ENCODE results near the gene EMC9. TPM values are rescaled to one million over a fixed set of nuclear protein-coding genes. Genes with fewer than 3 reads are reported as not detected.

The EMC9 gene
- total RNA-seq, 6 experiments from 2014 or later = 13.2 to 17.0 (median 15.3) TPM

DNA sequence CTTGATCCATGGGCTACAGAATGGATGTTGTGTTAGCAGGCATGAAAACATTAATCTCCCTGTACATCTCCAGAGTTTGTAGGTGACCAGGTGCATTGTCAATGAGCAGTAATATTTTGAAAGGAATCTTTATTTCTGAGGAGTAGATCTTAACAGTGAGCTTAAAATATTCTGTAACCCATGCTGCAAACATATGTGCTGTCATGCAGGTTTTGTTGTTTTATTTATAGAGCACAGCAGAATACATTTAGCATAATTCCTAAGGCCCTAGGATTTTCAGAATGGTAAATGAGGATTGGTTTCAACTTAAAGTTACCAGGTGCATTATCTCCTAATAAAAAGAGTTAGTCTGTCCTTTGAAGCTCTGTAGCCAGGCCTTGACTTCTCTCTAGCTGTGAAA, 14.5 kb downstream of the EMC9 start:
- Mint-ChIP-seq H3K4me1 (ENCODE audit: low read depth) (no peaks in the 10 kb centered on the region), H3K36me3 (ENCODE audit: low read depth) (no peaks in the 10 kb centered on the region), H3K4me3 (no peak overlapping the region), H3K27me3 (ENCODE audit: insufficient read depth) (peaks cover 3% of the 10 kb centered on the region; the same call in 1 of the 2 replicates), H3K9me3 (no peaks in the 10 kb centered on the region), H3K27ac (no peak overlapping the region)
- DNase-seq = no peak
- TF ChIP-seq, protein P1, sequence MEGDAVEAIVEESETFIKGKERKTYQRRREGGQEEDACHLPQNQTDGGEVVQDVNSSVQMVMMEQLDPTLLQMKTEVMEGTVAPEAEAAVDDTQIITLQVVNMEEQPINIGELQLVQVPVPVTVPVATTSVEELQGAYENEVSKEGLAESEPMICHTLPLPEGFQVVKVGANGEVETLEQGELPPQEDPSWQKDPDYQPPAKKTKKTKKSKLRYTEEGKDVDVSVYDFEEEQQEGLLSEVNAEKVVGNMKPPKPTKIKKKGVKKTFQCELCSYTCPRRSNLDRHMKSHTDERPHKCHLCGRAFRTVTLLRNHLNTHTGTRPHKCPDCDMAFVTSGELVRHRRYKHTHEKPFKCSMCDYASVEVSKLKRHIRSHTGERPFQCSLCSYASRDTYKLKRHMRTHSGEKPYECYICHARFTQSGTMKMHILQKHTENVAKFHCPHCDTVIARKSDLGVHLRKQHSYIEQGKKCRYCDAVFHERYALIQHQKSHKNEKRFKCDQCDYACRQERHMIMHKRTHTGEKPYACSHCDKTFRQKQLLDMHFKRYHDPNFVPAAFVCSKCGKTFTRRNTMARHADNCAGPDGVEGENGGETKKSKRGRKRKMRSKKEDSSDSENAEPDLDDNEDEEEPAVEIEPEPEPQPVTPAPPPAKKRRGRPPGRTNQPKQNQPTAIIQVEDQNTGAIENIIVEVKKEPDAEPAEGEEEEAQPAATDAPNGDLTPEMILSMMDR (IDR thresholded peaks at IDR 0.05) = no peak

DNA sequence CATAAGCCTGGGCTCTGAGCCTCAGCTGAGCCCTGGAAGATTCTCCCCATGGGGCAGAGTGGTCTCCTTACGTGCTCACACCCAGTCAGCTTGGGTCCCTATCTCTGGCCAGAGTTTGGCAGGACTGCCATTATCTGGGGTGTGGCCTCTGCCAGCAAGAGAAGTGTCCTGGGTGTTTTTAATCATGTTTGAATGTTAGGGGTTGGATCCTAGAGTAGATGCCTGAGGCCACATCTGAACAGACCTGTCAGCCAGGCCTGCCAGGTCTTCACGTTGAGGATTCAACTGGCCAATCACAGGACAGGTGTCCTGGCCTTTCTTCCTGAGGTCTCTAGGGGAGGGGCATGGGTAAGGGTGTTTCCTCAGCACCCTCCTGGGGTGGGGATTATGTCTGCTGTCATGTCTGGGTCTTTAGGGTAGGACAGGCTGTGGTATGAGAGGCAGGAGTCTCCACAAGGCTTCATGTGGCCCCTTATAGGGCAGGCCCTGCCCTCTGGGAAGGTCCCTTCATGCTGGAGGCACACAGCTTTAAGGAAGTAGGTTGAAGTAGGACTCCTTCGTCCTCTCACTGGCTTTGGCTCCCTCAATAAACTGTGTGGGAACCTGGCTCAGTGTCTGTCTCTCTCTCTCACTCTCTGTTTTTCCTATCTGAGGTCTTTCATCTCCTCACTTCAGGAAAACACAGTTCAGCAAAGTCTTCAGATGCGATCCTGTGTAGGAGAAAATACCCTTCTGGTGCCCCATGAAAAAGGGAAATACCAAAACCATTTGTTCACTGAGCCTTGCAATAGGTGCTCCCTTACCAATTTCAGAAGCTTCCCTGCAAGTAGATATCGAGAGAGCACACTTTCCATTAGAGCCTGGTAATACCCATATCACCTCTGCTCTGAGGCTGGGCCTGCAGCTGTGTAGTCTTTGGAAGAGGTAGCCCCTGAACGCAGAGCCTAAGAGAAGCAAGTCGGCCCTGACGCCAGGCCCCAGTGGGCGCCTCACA, 17.7 kb downstream of the EMC9 start:
- no peak for DNase-seq
- no peaks in the 10 kb centered on the region for H3K36me3 Mint-ChIP-seq (ENCODE audit: low read depth)
- H3K9me3 Mint-ChIP-seq = no peaks in the 10 kb centered on the region
- no peak overlapping the region for H3K27ac Mint-ChIP-seq
- H3K4me1 Mint-ChIP-seq (ENCODE audit: low read depth) = no peaks in the 10 kb centered on the region
- no peaks in the 10 kb centered on the region; the same call in 1 of the 2 replicates for H3K27me3 Mint-ChIP-seq (ENCODE audit: insufficient read depth)
- TF ChIP-seq, protein P1 (IDR thresholded peaks at IDR 0.05) = no peak
- H3K4me3 Mint-ChIP-seq = no peak overlapping the region; the same call in 1 of the 2 replicates

DNA sequence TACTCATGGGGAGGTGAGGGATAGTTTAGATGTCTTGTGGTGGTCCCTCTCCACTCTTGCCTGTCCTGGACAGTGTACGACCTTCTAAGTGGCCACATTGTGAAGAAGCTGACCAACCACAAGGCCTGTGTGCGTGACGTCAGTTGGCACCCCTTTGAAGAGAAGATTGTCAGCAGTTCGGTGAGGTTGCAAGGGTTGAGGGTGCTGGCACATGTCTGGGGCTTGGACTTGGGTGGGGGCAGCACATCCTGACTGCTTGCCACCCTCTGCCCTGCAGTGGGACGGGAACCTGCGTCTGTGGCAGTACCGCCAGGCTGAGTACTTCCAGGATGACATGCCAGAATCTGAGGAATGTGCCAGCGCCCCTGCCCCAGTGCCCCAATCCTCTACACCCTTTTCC, 18.5 kb downstream of the EMC9 start:
- Mint-ChIP-seq H3K4me1 (ENCODE audit: low read depth) (no peaks in the 10 kb centered on the region), H3K27ac (no peak overlapping the region), H3K9me3 (no peaks in the 10 kb centered on the region), H3K36me3 (ENCODE audit: low read depth) (no peaks in the 10 kb centered on the region), H3K4me3 (no peak overlapping the region), H3K27me3 (ENCODE audit: insufficient read depth) (no peaks in the 10 kb centered on the region; the same call in 1 of the 2 replicates)
- no peak for DNase-seq
- TF ChIP-seq, protein P1 (IDR thresholded peaks at IDR 0.05) = no peak

- H3K27ac Mint-ChIP-seq = no peak overlapping the region
Measured at GRCh38 chr14:24122416-24122815, 19.0 kb downstream of the EMC9 start.

GRCh38 chr14:24121210-24121609, 20.2 kb downstream of the EMC9 start:
- Mint-ChIP-seq H3K27ac (no peak overlapping the region), H3K27me3 (ENCODE audit: insufficient read depth) (no peaks in the 10 kb centered on the region; the same call in 1 of the 2 replicates), H3K4me3 (no peak overlapping the region), H3K36me3 (ENCODE audit: low read depth) (0 out of 2 replicates have a peak, but pooled peaks cover 6% of the 10 kb centered on the region), H3K9me3 (no peaks in the 10 kb centered on the region), H3K4me1 (ENCODE audit: low read depth) (peaks cover 5% of the 10 kb centered on the region)
- DNase-seq = no peak
- TF ChIP-seq, protein P1 (IDR thresholded peaks at IDR 0.05) = no peak

More at GRCh38 chr14:24122416-24122815, 19.0 kb downstream of the EMC9 start:
- Mint-ChIP-seq H3K27me3 (ENCODE audit: insufficient read depth) (no peaks in the 10 kb centered on the region; the same call in 1 of the 2 replicates), H3K9me3 (no peaks in the 10 kb centered on the region), H3K4me1 (ENCODE audit: low read depth) (no peaks in the 10 kb centered on the region), H3K36me3 (ENCODE audit: low read depth) (no peaks in the 10 kb centered on the region), H3K4me3 (no peak overlapping the region)
- TF ChIP-seq, protein P1 (IDR thresholded peaks at IDR 0.05) = no peak
- DNase-seq = no peak

Data from HFFc6 (cell line).